HG03442 (cell line): ENCODE data around the gene CLDN1.

Experiments used
- ATAC-seq: cut with Tn5 transposase; IDR thresholded peaks from one replicate; pipeline ENCODE4 v1.9.1; 2021; ENCODE audit warnings: mild to moderate bottlenecking, moderate library complexity; ENCODE audit not compliant: unreplicated experiment

The CLDN1 gene

DNA sequence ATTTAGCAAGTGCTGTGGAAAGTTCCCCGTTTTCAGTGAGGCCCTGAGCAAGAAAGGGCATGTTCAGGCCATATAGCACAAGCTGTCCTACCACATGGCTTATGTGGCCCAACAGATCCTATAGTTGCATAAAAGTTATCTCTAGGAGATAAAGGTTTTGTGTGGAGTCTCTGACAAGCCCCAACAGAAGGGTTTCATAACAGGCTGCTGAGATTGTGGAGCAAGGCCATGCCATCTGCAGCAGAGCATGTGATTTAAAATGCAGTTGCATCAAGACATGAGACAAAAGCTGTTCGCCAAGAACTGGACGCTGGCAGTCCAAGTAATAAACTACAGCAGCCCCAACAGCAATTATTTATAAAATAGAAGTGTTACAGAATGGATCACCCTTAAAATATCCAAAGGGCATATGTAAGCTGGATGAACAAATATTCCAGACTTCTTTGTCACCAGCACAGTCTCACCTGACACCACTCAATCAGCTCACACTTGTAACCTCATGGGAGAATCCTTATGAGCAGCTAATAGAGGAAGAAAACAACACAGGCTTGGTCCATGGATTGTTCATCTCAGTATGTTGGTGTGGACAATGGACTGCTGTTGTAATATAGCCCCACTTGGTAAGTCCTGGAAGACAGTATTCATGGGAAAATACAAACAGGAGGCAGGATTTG lies 14.4 kb upstream of the CLDN1 start:
- ATAC-seq: no peak

DNA sequence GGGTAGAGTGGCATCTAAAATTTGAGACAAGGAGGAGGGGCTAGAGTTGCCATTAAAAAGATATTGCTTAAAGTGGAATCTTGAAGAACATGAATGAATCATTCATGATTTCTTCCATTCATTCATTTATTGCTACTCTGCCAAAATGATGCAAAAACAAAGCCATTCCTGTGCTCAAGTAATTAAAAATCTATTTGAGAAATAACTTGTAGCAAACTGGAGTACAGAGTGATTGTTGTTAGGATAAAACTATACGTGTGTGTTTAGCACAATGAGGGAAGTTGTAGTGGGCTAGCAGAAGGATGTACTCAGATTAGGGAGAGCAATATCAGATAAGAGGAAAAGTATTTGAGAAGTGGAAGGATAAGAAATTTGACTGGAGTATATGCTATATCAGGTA lies 11.7 kb upstream of the CLDN1 start:
- no peak for ATAC-seq

DNA sequence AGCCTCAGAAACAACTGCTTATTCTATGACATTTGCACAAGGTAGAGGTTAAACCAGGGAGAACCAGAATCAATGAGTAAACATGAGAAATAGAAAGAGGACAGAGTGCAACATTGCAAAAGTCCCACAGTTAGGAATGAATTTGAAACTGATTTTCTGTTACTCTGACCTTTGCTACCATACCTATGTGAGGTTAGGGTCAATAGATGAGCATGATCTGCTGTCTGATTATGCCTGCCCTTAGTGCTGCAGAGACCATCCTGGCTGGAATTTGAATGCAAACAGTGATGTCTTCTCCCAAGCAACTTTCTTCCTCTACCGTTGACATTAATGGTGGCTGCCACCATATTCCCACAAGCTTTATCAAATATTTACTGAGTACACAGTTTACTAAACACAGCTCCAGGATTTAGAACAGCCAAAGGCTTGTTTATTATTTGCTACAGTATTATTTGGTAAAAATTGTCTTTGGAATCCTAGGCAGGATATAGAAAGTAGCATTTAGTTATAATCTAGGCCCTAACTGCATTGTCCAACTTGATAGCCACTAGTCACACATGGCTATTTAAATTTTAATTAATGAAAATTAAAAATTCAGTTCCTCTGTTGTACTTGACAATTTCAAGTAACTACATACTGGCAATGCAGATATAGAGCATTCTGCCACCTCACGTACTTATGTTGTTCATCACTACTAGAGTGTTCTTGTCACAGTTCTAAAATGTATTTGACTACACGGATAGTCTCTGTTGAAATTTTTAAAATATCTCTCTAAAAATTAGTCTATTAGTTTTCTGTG lies 8.9 kb upstream of the CLDN1 start:
- no peak for ATAC-seq

DNA sequence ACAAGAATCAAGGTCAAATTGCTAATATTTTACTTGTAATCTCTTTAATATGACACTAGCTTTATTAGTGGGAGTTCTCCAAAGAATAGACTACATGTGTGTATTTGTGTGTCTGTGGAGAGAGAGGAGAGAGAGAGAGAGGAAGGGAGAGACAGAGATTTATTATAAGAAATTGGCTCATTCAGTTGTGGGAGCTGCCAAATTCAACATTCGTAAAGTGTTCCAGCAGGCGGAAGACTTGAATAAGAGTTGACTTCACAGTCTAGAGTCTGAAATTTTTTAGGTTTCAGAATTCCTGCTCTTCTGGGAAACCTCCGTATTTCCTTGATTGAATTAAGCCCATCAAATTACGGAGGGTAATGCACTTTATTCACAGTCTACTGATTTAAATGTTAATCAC lies 4.7 kb upstream of the CLDN1 start:
- no peak for ATAC-seq

DNA sequence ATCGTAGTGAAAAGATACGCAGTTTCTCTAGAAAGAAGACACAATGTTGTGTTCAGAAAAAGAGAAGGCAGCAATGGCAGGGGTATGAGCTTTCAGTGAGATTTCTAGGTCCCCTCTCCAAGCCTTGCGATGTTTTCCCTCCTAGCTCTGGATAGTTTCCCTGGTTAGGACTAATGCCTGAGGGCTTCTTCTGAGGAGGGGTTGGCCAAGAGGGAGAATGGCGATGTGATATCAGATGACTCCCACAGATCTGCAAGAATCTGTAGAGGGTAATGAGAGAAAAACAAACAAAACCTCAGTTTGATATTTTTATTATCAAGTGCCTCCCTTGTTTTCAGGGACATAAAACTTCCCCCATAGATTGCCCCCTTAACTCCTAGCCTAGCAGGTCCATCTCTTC lies 4.1 kb upstream of the CLDN1 start:
- ATAC-seq: no peak

DNA sequence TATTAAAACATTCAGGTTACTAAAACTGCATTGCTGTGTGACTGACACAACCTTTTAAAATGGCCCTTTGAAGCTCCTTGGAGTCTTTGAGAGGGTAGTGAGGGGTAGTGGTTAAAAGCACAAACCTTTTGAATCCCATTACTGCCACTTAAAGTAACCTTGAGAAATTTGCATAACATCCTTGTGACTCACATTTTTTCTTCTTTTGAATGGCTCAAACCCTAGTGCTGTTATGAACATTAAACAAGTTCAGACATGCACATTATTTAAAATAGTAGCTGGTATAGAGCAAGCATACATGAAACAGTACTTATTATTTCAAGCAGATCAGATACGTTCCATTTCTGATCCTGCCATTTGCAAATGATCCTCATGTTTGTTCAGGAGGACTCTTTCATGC lies 3.7 kb upstream of the CLDN1 start:
- ATAC-seq: no peak

DNA sequence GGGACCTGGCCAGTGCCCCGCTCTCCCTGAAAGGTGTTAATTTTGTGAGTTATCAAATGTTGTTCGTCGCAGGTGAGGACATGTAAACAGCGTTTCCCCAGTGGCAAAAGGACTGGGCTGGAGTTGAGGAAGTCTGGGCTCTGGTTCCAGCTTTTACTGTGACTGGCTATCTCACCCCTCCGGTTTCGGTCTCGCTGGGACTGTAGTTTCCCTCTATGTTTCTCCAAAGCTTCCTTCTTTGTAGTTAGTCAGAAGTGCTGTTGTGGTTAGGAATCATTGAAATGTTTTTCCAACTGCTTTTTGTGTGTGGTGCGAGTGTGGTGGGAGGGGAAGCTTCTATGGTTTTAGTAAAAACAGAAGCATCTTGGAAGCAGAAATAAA lies 990 bp upstream of the CLDN1 start:
- no peak for ATAC-seq

DNA sequence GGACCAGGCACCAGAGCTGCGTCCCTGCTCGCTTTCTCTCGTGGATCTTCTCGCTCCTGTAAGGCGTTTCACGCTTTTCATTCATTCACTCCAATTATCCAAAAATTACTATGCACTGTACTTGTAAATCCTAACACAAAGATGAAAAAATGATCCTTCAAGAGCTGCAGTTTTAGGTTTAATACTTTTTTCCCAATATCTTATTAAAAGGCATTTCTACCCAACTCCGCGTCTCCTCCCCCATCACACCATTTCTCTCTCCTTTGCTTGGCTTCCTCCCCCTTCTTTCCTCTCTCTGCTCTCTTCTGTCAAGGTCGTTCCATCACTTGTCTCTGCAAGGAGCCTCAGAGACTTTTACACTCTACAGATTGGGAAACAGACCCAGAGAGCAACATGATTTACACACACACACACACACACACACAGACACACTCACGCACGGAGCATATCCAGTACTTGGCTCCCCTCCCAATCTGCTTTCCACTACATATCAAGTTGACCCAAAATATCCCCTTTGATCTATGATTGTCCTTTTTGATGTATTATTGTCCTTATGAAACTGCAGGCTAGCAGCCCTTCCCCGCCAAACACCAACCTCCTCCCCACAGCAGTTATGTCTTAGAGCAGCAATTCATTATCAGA lies 479 bp upstream of the CLDN1 start:
- no peak for ATAC-seq

DNA sequence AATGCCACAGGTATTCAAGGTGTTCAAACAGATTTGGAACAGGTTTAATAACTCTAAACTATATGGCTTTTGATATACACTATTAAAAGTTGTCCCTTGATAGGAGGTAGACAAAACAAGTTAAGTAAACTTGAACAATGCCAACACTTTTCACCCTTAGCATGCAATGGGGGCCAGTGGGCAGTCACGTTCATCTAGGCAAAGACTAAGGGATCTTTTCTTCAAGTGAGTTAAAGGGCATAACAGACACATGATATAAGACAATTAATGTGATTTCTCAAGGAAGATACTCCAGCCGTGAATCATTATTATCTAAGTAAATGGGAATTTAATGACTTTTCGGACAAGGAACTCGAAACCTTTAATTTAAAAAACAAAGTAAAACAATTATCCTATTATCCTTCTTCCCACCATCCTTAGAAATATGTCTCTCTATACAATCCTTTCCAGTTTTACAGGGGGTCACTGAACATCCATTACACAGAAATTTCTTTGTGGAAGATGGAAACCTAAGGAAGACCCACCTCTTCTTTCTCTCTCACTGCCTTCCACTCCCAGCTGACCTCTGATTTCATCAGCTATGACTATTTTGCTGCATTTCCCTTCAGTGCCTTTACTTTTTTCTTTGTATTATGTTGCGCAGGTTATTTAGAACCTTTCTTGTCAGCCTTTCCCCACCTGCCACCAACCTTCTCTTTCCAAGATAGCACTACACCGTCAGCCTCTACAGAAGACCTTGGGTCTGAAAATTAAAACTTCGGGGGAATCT lies 1.5 kb downstream of the CLDN1 start:
- no peak for ATAC-seq

DNA sequence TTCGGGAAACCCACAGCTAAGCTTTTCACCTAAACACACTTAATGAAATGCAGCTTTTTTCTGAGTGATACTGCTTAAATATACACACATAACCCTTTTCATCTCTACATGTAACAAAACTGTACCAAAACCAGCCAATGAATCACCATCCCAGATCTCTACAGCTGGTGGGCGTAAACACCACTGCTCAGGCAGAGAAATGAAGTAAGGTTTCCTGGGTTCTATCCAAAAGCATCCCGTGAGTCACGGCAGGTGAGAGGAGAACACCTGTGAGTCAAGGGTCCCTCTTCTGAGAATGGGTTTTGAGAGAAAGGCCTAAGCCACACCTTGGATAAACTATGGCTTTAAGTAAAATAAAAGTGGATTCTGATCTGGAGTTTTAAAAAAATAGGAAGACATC lies 2.6 kb downstream of the CLDN1 start:
- ATAC-seq: no peak

DNA sequence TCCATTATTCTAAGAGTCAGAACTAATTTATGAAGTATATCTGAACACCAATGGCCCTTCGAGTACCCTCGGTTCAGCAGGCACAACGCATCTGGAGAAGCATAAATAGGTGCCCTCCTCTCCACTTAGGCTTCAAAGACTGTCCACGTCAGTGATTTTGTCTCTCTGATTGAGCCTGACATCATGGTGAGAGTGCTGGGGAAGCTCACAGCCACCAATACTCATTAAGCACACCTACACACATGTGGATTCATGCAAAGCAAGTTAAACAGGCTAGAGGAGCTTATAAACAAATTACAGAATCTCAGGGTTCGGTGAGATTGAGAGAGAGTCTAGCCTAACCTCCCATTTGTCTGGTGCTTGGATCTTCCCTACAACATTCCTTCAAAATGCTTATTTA lies 3.6 kb downstream of the CLDN1 start:
- no peak for ATAC-seq

DNA sequence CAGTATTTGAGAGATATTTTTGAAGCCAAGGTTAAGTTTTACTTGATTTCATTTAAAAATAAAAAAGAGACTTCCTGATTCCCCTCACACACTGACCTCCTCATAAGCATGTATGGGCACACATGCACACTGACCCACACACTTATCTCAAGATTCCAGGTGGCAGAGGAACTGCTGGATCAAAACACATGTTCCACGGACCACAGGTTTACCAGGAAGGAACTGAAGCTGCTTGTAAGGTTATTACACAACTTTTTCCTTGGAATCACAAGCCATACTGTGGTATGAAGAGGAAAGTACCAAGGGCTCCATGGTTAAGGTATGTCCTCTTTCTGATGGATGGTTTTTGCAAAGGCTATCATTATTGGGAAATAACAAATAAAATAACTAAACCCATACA lies 7.5 kb downstream of the CLDN1 start:
- ATAC-seq: no peak

DNA sequence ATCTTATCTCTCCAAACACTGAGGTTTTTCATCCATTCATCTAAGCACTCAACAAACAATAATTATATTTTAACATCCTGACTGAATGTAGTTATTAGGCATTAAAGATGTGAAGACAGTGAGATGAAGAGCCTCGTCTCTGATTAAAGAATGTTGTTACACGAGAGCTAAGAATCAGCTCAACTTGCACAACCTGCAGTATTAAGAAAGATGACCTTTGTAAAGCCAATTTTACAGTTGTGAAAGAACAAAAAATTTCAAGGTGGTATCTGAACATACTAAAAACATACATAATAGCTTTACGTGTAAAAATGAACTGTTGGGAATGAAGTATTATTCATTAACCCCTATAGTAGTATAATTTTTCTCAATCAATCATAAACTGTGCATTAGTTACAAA lies 12.8 kb downstream of the CLDN1 start:
- ATAC-seq: no peak

DNA sequence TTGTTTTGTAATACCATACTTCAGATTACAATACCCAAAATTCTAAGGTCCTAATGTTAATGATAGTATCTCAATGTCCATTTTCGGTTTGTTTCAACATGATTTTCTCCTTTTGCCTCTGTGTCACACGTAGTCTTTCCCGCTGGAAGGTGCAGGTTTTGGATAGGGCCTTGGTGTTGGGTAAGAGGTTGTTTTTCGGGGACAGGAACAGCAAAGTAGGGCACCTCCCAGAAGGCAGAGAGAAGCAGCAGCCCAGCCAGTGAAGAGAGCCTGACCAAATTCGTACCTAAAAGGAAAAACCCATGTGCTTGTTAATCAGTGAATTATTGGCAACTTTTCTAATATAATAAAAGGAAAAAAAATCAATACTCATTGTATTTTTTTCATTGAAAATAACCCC lies 14.1 kb downstream of the CLDN1 start:
- ATAC-seq: no peak

DNA sequence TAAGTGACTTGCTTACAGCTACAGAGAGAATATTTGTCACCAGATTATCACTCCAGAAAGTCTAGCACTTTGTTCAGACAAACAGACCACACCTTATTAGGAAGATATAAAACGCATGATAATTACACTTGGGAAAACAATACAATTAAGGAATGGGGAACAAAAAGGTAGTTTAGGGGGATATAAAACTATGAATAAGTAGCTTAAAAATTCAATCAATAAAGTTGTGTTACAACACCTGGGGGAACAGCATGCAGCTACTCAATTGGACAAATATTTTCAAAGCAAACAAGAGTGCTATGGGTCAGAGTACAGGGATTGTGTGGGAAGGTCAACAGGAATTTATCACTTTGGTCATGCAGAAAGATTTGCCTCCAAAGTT lies 15.1 kb downstream of the CLDN1 start:
- ATAC-seq: no peak

DNA sequence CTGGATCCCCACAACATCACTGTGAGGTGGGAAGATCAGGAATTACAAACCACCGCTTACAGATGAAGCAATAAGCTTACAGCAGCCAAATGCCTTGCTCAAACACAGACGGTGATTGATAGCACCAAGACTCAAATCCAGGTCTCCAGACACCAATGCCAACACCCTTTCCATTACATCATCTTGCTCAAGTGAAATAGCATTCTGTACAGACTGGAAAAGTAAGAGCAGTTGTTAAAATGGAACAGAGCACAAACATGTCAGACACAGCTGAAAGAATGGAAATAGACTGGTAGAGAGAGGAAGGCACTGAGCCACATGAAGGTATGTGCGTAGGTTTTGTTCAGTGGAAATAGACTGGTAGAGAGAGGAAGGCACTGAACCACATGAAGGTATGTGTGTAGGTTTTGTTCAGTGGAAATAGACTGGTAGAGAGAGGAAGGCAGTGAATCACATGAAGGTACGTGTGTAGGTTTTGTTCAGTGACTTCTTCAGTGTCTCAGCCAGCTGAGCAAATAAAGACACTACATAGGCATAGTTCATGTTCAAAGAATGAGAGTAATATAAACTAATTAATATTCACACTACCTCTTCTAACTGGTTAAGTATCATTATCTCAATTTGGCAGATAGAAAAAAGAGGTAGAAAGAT lies 15.6 kb downstream of the CLDN1 start:
- ATAC-seq: no peak

DNA sequence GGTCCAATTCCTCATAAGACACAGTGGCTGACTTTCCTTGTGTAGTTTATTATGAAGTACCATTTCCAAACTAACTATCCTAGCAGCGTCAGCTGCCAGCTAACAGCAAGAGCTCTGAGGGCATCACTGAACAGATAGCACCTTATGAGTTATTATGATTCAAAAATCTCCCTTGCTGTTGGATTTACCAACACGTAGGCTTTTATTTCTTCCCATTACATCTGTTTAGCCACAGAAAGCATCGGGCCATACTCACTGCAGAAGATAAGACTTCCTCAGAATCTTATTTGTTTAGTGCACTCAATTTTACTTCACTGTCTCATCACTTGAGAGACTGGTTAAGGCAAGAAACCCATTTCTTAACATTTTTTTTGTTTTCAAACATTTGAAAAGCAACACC lies 16.2 kb downstream of the CLDN1 start:
- ATAC-seq: no peak

DNA sequence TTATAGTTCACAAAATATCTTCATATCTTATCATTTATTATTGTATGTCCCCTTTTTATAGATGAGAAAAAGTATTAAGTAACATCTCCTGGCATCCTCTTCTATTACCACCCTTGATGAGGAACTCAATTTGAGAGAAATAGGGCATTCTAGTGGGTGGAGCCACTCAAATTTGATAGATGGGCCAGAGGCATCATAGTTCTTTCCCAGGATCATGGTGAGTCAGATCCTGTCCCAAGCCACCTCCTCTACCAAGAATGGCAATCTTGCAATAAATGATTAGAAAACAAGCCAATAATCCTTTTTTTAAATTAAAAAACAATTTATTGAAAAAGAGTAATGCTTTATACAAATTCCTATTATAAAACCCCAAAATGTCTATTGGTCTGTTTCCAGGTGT lies 16.8 kb downstream of the CLDN1 start:
- no peak for ATAC-seq

DNA sequence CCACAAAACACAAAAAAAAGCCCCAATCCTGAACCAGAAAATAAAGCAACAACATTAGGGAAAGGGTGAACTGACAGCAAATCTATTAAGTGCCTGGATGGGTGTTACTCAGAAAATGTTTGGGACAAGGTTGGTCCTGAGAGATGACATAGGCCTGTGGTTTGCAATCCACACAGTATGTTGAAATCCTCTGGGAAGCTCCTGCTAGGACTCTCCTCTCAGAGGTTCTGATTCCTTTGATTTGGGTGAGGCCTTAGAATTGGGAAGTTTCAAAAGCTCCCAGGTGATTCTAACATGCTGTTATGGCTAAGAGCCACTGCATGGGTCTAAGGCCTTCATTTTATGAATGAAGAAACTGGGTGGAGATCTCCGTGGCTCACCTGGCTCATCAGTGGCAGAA lies 18.4 kb downstream of the CLDN1 start:
- no peak for ATAC-seq

DNA sequence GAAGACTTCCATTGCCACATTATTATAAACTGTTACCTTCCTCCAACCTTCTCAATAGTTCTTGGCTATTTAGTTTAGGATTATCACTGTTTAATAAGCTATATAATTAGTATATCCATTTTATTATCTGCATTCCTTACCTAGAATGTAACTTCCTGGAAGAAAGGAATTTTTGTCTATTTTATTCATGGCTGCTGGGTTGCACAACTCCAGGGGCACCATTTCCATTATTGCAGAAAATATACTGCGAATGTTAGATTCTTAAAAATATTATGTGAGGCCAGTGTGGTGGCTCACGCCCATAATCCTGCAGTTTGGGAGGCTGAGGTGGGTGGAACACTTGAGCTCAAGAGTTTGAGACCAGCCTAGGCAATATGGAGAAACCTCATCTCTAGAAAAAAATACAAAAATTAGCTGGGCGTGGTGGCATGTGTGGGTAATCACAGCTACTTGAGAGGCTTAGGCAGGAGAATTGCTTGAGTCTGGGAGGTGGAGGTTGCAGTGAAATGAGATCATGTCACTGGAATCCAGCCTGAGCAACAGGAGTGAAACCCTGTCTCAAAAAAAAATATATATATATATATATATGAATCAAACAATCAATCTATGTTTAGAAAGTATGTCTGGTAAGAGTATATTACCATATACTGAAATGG lies 19.9 kb downstream of the CLDN1 start:
- ATAC-seq: no peak

DNA sequence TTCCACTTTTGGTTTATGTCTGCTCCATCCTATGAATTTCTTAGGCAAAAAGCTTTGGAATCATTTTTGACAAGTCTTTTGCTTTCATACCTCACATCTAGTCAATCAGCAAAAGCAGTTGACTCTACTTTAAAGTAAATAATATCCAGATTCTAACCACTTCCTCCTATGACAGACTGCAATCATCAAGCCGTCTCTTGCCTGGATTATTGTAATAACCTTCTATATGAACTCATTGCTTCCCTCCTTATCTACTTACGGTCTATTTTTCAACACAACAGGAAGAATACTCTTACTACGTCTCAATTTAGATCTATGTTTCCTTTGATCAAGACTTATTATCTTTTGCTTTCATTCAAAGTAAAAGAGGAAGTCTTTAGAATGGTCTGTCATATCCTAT lies 20.7 kb downstream of the CLDN1 start:
- ATAC-seq: no peak
